Measurements from ENCODE around the gene NELL2.

- TF ChIP-seq EZH2 (IDR thresholded peaks at IDR 0.05; ENCODE audit: borderline replicate concordance, low read depth, low read length, poor library complexity, severe bottlenecking) = no peak
- TF ChIP-seq, protein P1, sequence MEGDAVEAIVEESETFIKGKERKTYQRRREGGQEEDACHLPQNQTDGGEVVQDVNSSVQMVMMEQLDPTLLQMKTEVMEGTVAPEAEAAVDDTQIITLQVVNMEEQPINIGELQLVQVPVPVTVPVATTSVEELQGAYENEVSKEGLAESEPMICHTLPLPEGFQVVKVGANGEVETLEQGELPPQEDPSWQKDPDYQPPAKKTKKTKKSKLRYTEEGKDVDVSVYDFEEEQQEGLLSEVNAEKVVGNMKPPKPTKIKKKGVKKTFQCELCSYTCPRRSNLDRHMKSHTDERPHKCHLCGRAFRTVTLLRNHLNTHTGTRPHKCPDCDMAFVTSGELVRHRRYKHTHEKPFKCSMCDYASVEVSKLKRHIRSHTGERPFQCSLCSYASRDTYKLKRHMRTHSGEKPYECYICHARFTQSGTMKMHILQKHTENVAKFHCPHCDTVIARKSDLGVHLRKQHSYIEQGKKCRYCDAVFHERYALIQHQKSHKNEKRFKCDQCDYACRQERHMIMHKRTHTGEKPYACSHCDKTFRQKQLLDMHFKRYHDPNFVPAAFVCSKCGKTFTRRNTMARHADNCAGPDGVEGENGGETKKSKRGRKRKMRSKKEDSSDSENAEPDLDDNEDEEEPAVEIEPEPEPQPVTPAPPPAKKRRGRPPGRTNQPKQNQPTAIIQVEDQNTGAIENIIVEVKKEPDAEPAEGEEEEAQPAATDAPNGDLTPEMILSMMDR (conservative IDR thresholded peaks at IDR 0.05; ENCODE audit: low read depth, low read length) = no peak
These were observed 155.8 kb downstream of the NELL2 start for GRCh38 chr12:44720265-44720664.

Measured in A673 (cell line).